Peyer's patch (tissue), 4 donors: ENCODE data around the gene OR6M1. TPM values are rescaled to one million over a fixed set of nuclear protein-coding genes. Genes with fewer than 3 reads are reported as not detected.

Source experiments
- DNase-seq, 3 donors: peaks; one replicate each; pipeline ENCODE4 v3.0.0-alpha.2; 2017 to 2019
- H3K27ac ChIP-seq, 4 donors: fragments of 200-600 bp; sonication (generic); one replicate each; pipeline ENCODE4 v1.5.1; 2016 to 2019
- H3K27me3 ChIP-seq, 2 donors: fragments of 200-600 bp; sonication (generic); one replicate each; pipeline ENCODE4 v1.5.1; 2019
- H3K36me3 ChIP-seq, 3 donors: fragments of 200-600 bp; sonication (generic); one replicate each; pipeline ENCODE4 v1.5.1; 2016 to 2019
- H3K4me1 ChIP-seq, 4 donors: fragments of 200-600 bp; sonication (generic); one replicate each; pipeline ENCODE4 v1.5.1; 2016 to 2019
- H3K4me3 ChIP-seq, 4 donors: fragments of 200-600 bp; sonication (generic); 1 replicate in 3 of 4; 2 replicates in 1 of 4; pipeline ENCODE4 v1.5.1; 2016 to 2019; ENCODE audit warnings: mild to moderate bottlenecking in 1 of 4
- H3K9me3 ChIP-seq, 4 donors: fragments of 200-600 bp; sonication (generic); one replicate each; pipeline ENCODE4 v1.5.1; 2016 to 2019; ENCODE audit warnings: mild to moderate bottlenecking in 1 of 4
- CTCF ChIP-seq, 6 experiments: fragments of 450-650 bp in 4 of 6; fragments of 200-600 bp in 2 of 6; sonication (generic) in 1 of 6; IDR thresholded peaks; one replicate each; pipeline ENCODE4 v1.5.1; 2017 to 2019; ENCODE audit warnings: antibody characterized with exemption in 6 of 6, mild to moderate bottlenecking in 3 of 6, moderate library complexity in 1 of 6
- POLR2A ChIP-seq, 2 donors: fragments of 450-650 bp; IDR thresholded peaks; one replicate each; pipeline ENCODE4 v1.5.1; 2017; ENCODE audit warnings: antibody characterized with exemption in 2 of 2, mild to moderate bottlenecking in 2 of 2, moderate library complexity in 2 of 2
- total RNA-seq, 4 donors: library from RNA; depleted of rRNA; stranded (reverse); fragments of >200 nt; gene quantifications; one replicate each; pipeline ENCODE4 v1.1.0, GENCODE V29; 2016

The OR6M1 gene
- total RNA-seq, 4 donors from 2014 or later, result not detected

- H3K36me3 ChIP-seq, result no peaks in the 10 kb centered on the region
- H3K27me3 ChIP-seq, result no peaks in the 10 kb centered on the region
- no peak for DNase-seq
- H3K27ac ChIP-seq, result no peak overlapping the region
- H3K4me3 ChIP-seq, result no peak overlapping the region
- TF ChIP-seq CTCF (IDR thresholded peaks at IDR 0.05) (no peak), POLR2A (IDR thresholded peaks at IDR 0.05) (no peak)
- no peaks in the 10 kb centered on the region for H3K9me3 ChIP-seq
- no peaks in the 10 kb centered on the region for H3K4me1 ChIP-seq
These were observed 15.9 kb upstream of the OR6M1 start for GRCh38 chr11:123822032-123822431.

GRCh38 chr11:123815122-123815521 lies 9.0 kb upstream of the OR6M1 start:
- no peaks in the 10 kb centered on the region for H3K9me3 ChIP-seq
- no peak overlapping the region for H3K27ac ChIP-seq
- H3K4me1 ChIP-seq, result no peaks in the 10 kb centered on the region
- no peak overlapping the region for H3K4me3 ChIP-seq
- no peak for DNase-seq
- no peak for TF ChIP-seq CTCF (IDR thresholded peaks at IDR 0.05)
- TF ChIP-seq POLR2A (IDR thresholded peaks at IDR 0.05), result no peak
- H3K27me3 ChIP-seq, result no peaks in the 10 kb centered on the region
- no peaks in the 10 kb centered on the region for H3K36me3 ChIP-seq

- H3K9me3 ChIP-seq, result no peaks in the 10 kb centered on the region
- no peak overlapping the region for H3K4me3 ChIP-seq
- no peaks in the 10 kb centered on the region for H3K36me3 ChIP-seq
- no peaks in the 10 kb centered on the region for H3K4me1 ChIP-seq
- no peaks in the 10 kb centered on the region for H3K27me3 ChIP-seq
- no peak for DNase-seq
- H3K27ac ChIP-seq, result no peak overlapping the region
- TF ChIP-seq CTCF (IDR thresholded peaks at IDR 0.05) (no peak), POLR2A (IDR thresholded peaks at IDR 0.05) (no peak)
These were observed 4.4 kb downstream of the OR6M1 start for GRCh38 chr11:123801765-123802164.

- no peaks in the 10 kb centered on the region for H3K4me1 ChIP-seq
- no peaks in the 10 kb centered on the region for H3K36me3 ChIP-seq
- DNase-seq, result no peak
- TF ChIP-seq CTCF (IDR thresholded peaks at IDR 0.05) (no peak), POLR2A (IDR thresholded peaks at IDR 0.05) (no peak)
- no peak overlapping the region for H3K4me3 ChIP-seq
- H3K27me3 ChIP-seq, result no peaks in the 10 kb centered on the region
- no peak overlapping the region for H3K27ac ChIP-seq
- H3K9me3 ChIP-seq, result no peaks in the 10 kb centered on the region
These were observed 6.1 kb downstream of the OR6M1 start for GRCh38 chr11:123800036-123800435.

- Histone ChIP-seq H3K36me3 (no peaks in the 10 kb centered on the region), H3K27me3 (no peaks in the 10 kb centered on the region), H3K4me3 (no peak overlapping the region), H3K27ac (no peak overlapping the region), H3K9me3 (no peaks in the 10 kb centered on the region), H3K4me1 (no peaks in the 10 kb centered on the region)
- DNase-seq, result no peak
- TF ChIP-seq CTCF (IDR thresholded peaks at IDR 0.05) (no peak), POLR2A (IDR thresholded peaks at IDR 0.05) (no peak)
These were observed 6.7 kb downstream of the OR6M1 start for GRCh38 chr11:123799438-123799837.
